ENCODE results near the gene NR1H4. TPM values are rescaled to one million over a fixed set of nuclear protein-coding genes. Genes with fewer than 3 reads are reported as not detected.

The NR1H4 gene
- total and polyA plus RNA-seq, 2 donors from 2014 or later: 42.2 to 62.6 TPM

DNA sequence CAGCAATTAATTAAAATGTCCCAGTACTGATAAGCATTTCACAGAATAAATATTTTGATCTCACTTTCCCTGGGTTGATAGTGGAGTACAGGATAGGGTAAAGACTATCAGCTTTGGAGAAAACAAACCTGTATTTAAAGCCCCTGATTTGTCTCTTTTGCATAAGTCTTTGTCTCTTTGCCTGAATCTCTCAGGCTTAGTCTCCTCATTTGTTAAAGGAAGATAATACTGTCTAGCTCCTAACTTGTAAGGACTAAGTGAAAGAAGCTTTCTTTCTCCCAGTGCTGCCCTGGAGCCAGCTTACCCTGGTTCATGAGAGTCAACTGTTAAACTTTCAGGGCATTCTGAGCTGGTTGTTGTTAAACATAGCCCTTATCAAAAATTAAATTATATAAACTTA, 5.5 kb upstream of the NR1H4 start:
- no peak overlapping the region for H3K4me3 ChIP-seq (ENCODE audit: low read length in 3 of 3)
- no peaks in the 10 kb centered on the region for H3K27me3 ChIP-seq (ENCODE audit: control insufficient read depth, insufficient read depth, low read length)
- TF ChIP-seq CTCF (IDR thresholded peaks at IDR 0.05; ENCODE audit: borderline replicate concordance, extremely low read depth, insufficient read depth): no peak
- H3K36me3 ChIP-seq (ENCODE audit: control insufficient read depth in 2 of 3, insufficient read depth in 3 of 3, low read length in 3 of 3): no peaks in the 10 kb centered on the region
- H3K9ac ChIP-seq (ENCODE audit: low read length in 3 of 3): no peak overlapping the region
- no peaks in the 10 kb centered on the region for H3K4me1 ChIP-seq (ENCODE audit: control insufficient read depth in 2 of 3, insufficient read depth in 2 of 3, low read depth in 1 of 3, low read length in 3 of 3)
- intact Hi-C loops (cut with DNase I): no loop called here
- FAIRE-seq (no peak), DNase-seq (no peak)
- H3K27ac ChIP-seq (ENCODE audit: low read depth in 2 of 2, low read length in 2 of 2): no peak overlapping the region
- H3K9me3 ChIP-seq (ENCODE audit: control insufficient read depth in 2 of 3, insufficient read depth in 1 of 3, low read length in 3 of 3): no peaks in the 10 kb centered on the region

DNA sequence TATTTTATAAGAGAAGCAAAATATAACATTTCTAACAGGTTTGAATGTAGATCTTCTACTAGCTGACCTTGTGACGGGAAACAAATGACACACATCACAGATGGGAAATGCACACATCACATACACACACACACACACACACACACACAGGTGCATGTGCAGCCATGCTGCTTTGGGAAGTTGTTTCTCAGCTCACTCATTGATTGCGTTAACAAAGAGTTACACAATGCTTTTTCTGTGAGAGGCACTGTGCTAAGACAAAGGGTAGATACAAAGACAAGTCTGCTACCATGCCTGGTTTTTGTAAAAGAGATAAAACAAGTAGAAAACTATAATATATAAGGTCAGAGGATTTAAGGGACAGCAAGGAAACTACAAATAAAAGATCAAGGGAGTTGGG, 1.3 kb upstream of the NR1H4 start:
- FAIRE-seq (no peak), DNase-seq (no peak)
- Histone ChIP-seq H3K9me3 (ENCODE audit: control insufficient read depth in 2 of 3, insufficient read depth in 1 of 3, low read length in 3 of 3) (no peaks in the 10 kb centered on the region), H3K4me3 (ENCODE audit: low read length in 3 of 3) (no peak overlapping the region), H3K4me1 (ENCODE audit: control insufficient read depth in 2 of 3, insufficient read depth in 2 of 3, low read depth in 1 of 3, low read length in 3 of 3) (no peaks in the 10 kb centered on the region), H3K36me3 (ENCODE audit: control insufficient read depth in 2 of 3, insufficient read depth in 3 of 3, low read length in 3 of 3) (no peaks in the 10 kb centered on the region), H3K27me3 (ENCODE audit: control insufficient read depth, insufficient read depth, low read length) (no peaks in the 10 kb centered on the region), H3K9ac (ENCODE audit: low read length in 3 of 3) (no peak overlapping the region), H3K27ac (ENCODE audit: low read depth in 2 of 2, low read length in 2 of 2) (no peak overlapping the region)
- no peak for TF ChIP-seq CTCF (IDR thresholded peaks at IDR 0.05; ENCODE audit: borderline replicate concordance, extremely low read depth, insufficient read depth)
- intact Hi-C loops (cut with DNase I): no loop called here

- no peak for TF ChIP-seq CTCF (IDR thresholded peaks at IDR 0.05; ENCODE audit: borderline replicate concordance, extremely low read depth, insufficient read depth)
- Histone ChIP-seq H3K4me3 (ENCODE audit: low read length in 3 of 3) (peak overlapping the region in 1 of 3 donors; percentile 17), H3K27me3 (ENCODE audit: control insufficient read depth, insufficient read depth, low read length) (no peaks in the 10 kb centered on the region), H3K4me1 (ENCODE audit: control insufficient read depth in 2 of 3, insufficient read depth in 2 of 3, low read depth in 1 of 3, low read length in 3 of 3) (no peaks in the 10 kb centered on the region), H3K9ac (ENCODE audit: low read length in 3 of 3) (no peak overlapping the region), H3K9me3 (ENCODE audit: control insufficient read depth in 2 of 3, insufficient read depth in 1 of 3, low read length in 3 of 3) (no peaks in the 10 kb centered on the region), H3K27ac (ENCODE audit: low read depth in 2 of 2, low read length in 2 of 2) (peak overlapping the region in 1 of 2 donors; percentile 13), H3K36me3 (ENCODE audit: control insufficient read depth in 2 of 3, insufficient read depth in 3 of 3, low read length in 3 of 3) (no peaks in the 10 kb centered on the region)
- DNase-seq (peak in 1 of 5 donors; percentile 10), FAIRE-seq (no peak)
- intact Hi-C loops (cut with DNase I): no loop called here
Observed at GRCh38 chr12:100473050-100473715, 483 bp upstream of the NR1H4 start.

GRCh38 chr12:100474617-100475016, 951 bp downstream of the NR1H4 start:
- Histone ChIP-seq H3K27ac (ENCODE audit: low read depth in 2 of 2, low read length in 2 of 2) (no peak overlapping the region), H3K27me3 (ENCODE audit: control insufficient read depth, insufficient read depth, low read length) (no peaks in the 10 kb centered on the region), H3K4me3 (ENCODE audit: low read length in 3 of 3) (no peak overlapping the region), H3K9ac (ENCODE audit: low read length in 3 of 3) (no peak overlapping the region), H3K36me3 (ENCODE audit: control insufficient read depth in 2 of 3, insufficient read depth in 3 of 3, low read length in 3 of 3) (no peaks in the 10 kb centered on the region), H3K9me3 (ENCODE audit: control insufficient read depth in 2 of 3, insufficient read depth in 1 of 3, low read length in 3 of 3) (no peaks in the 10 kb centered on the region), H3K4me1 (ENCODE audit: control insufficient read depth in 2 of 3, insufficient read depth in 2 of 3, low read depth in 1 of 3, low read length in 3 of 3) (no peaks in the 10 kb centered on the region)
- no peak for DNase-seq
- intact Hi-C loops (cut with DNase I): no loop called here
- TF ChIP-seq CTCF (IDR thresholded peaks at IDR 0.05; ENCODE audit: borderline replicate concordance, extremely low read depth, insufficient read depth): no peak
- no peak for FAIRE-seq
